NT2/D1 (cell line): Measurements from ENCODE around the gene TBL1X.

Experiments used
- DNase-seq: peaks from one replicate; pipeline ENCODE4 v3.0.0-alpha.2; 2011; ENCODE audit warnings: low read depth, low spot score
- H3K27me3 ChIP-seq: 2 replicates; pipeline ENCODE4 v1.6.0; 2011; ENCODE audit warnings: mild to moderate bottlenecking; ENCODE audit not compliant: insufficient read length, insufficient read depth
- H3K36me3 ChIP-seq: 2 replicates; pipeline ENCODE4 v1.6.1; 2011; ENCODE audit warnings: mild to moderate bottlenecking, low read length, mixed read lengths; ENCODE audit not compliant: insufficient read depth, insufficient read length
- H3K4me1 ChIP-seq: 2 replicates; pipeline ENCODE4 v1.5.1; 2011; ENCODE audit not compliant: insufficient read depth, insufficient read length
- H3K4me3 ChIP-seq: 2 replicates; pipeline ENCODE4 v1.5.1; 2011; ENCODE audit warnings: low read depth; ENCODE audit not compliant: insufficient read length
- H3K9ac ChIP-seq: 2 replicates; pipeline ENCODE4 v1.6.0; 2011; ENCODE audit warnings: low read depth; ENCODE audit not compliant: insufficient read length
- H3K9me3 ChIP-seq: 2 replicates; pipeline ENCODE4 v1.5.1; 2011; ENCODE audit warnings: mild to moderate bottlenecking, low read length; ENCODE audit not compliant: insufficient read depth
- SUZ12 ChIP-seq: IDR thresholded peaks from 2 replicates; pipeline ENCODE4 v1.6.1; 2011; ENCODE audit not compliant: insufficient read length, insufficient read depth; ENCODE audit errors: extremely low read depth
- YY1 ChIP-seq: IDR thresholded peaks from 2 replicates; pipeline ENCODE4 v1.6.1; 2011; ENCODE audit not compliant: insufficient read length, insufficient read depth
- ZNF274 ChIP-seq: IDR thresholded peaks from 2 replicates; pipeline ENCODE4 v1.6.1; 2011; ENCODE audit warnings: mild to moderate bottlenecking, low read depth, low read length

The TBL1X gene

DNA sequence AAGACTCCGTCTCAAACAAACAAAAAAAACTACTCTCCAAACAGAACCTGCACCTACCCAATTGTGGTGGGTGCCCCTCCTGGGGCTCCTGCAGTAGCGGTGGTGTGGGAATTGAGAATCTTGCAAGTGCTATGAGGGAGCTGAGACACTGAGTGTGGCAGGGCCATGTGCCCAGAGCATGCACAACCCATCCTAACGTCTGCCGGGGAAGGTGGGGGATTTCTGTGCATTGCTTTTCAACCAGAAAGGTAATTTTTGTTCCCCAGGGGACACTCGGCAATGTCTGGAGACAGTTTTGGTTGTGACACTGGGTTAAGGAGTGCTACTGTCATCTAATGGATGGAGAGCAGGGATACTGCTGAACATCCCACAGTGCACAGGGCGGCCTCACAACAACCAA is 35.7 kb downstream of the TBL1X start:
- Histone ChIP-seq H3K4me1 (no peaks in the 10 kb centered on the region), H3K27me3 (no peaks in the 10 kb centered on the region), H3K9me3 (no peaks in the 10 kb centered on the region), H3K36me3 (peaks cover 39% of the 10 kb centered on the region), H3K4me3 (no peak overlapping the region), H3K9ac (no peak overlapping the region)
- no peak for DNase-seq
- TF ChIP-seq YY1 (no peak), SUZ12 (no peak), ZNF274 (no peak)

- TF ChIP-seq YY1 (no peak), ZNF274 (no peak), SUZ12 (no peak)
- Histone ChIP-seq H3K27me3 (no peaks in the 10 kb centered on the region), H3K36me3 (peaks cover 33% of the 10 kb centered on the region), H3K4me3 (no peak overlapping the region), H3K4me1 (no peaks in the 10 kb centered on the region), H3K9me3 (no peaks in the 10 kb centered on the region), H3K9ac (no peak overlapping the region)
- no peak for DNase-seq
Observed at GRCh38 chrX:9501362-9501761, 36.5 kb downstream of the TBL1X start.

GRCh38 chrX:9503261-9503660 is 38.4 kb downstream of the TBL1X start:
- H3K4me3 ChIP-seq = no peak overlapping the region
- TF ChIP-seq YY1 = no peak
- no peak for TF ChIP-seq ZNF274
- no peak for TF ChIP-seq SUZ12
- DNase-seq = no peak

GRCh38 chrX:9510366-9510765 is 45.5 kb downstream of the TBL1X start:
- Histone ChIP-seq H3K4me3 (no peak overlapping the region), H3K27me3 (no peaks in the 10 kb centered on the region), H3K4me1 (no peaks in the 10 kb centered on the region), H3K9ac (no peak overlapping the region), H3K9me3 (no peaks in the 10 kb centered on the region), H3K36me3 (peaks cover 14% of the 10 kb centered on the region)
- no peak for TF ChIP-seq ZNF274
- DNase-seq = no peak

More at GRCh38 chrX:9503261-9503660, 38.4 kb downstream of the TBL1X start:
- Histone ChIP-seq H3K9me3 (no peaks in the 10 kb centered on the region), H3K27me3 (no peaks in the 10 kb centered on the region), H3K4me1 (no peaks in the 10 kb centered on the region), H3K36me3 (peaks cover 33% of the 10 kb centered on the region), H3K9ac (no peak overlapping the region)

- H3K27me3 ChIP-seq = no peaks in the 10 kb centered on the region
Observed at GRCh38 chrX:9510980-9511379, 46.1 kb downstream of the TBL1X start.

GRCh38 chrX:9515489-9515888 is 50.6 kb downstream of the TBL1X start:
- Histone ChIP-seq H3K36me3 (peaks cover 7% of the 10 kb centered on the region), H3K27me3 (no peaks in the 10 kb centered on the region), H3K9ac (no peak overlapping the region), H3K4me1 (peaks cover 2% of the 10 kb centered on the region), H3K4me3 (no peak overlapping the region), H3K9me3 (no peaks in the 10 kb centered on the region)
- TF ChIP-seq SUZ12 (no peak), ZNF274 (no peak), YY1 (no peak)
- DNase-seq = no peak

More at GRCh38 chrX:9510980-9511379, 46.1 kb downstream of the TBL1X start:
- no peak for TF ChIP-seq YY1
- TF ChIP-seq SUZ12 = no peak
- TF ChIP-seq ZNF274 = no peak
- Histone ChIP-seq H3K4me3 (no peak overlapping the region), H3K36me3 (peaks cover 14% of the 10 kb centered on the region), H3K4me1 (no peaks in the 10 kb centered on the region), H3K9ac (no peak overlapping the region), H3K9me3 (no peaks in the 10 kb centered on the region)
- DNase-seq = no peak

DNA sequence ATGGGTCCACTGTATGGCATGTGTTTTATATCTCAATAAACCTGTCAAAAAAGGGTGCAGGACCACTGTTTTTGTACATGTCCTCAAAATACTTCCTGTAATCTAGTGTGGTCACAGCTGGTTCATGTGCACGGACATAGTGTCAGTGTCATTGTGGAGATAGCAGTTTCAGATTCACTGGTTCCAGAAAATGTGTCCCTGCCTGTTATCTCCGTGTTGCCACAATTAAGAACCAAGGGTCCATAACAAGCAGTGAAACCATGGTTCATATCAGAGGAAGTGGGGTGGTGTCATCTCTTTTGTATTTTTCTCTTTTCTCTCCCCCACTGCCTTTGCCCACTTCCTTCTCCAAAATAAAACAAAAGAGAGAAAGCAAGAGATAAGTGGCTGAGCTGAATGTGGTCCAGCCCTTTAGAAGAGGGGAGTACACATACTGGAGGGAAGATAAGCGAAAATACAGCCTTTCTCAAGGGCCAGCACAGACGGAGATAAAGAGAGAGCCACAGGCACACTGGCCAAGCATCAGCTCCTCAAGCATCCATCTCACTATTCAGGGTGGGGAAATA is 51.2 kb downstream of the TBL1X start:
- no peak for DNase-seq
- H3K4me1 ChIP-seq = peaks cover 4% of the 10 kb centered on the region
- H3K4me3 ChIP-seq = no peak overlapping the region
- H3K27me3 ChIP-seq = no peaks in the 10 kb centered on the region
- no peak overlapping the region for H3K9ac ChIP-seq
- TF ChIP-seq SUZ12 (no peak), YY1 (no peak), ZNF274 (no peak)
- peaks cover 2% of the 10 kb centered on the region for H3K36me3 ChIP-seq
- H3K9me3 ChIP-seq = no peaks in the 10 kb centered on the region

GRCh38 chrX:9516635-9517034 is 51.8 kb downstream of the TBL1X start:
- no peak overlapping the region for H3K9ac ChIP-seq
- no peaks in the 10 kb centered on the region for H3K27me3 ChIP-seq

More at GRCh38 chrX:9516635-9517034, 51.8 kb downstream of the TBL1X start:
- Histone ChIP-seq H3K9me3 (no peaks in the 10 kb centered on the region), H3K36me3 (no peaks in the 10 kb centered on the region), H3K4me3 (no peak overlapping the region), H3K4me1 (peaks cover 4% of the 10 kb centered on the region)
- TF ChIP-seq SUZ12 (no peak), YY1 (no peak), ZNF274 (no peak)
- no peak for DNase-seq
